HG02623 (cell line): ENCODE measurements around the gene PTGR1.
"Not testable (repeated sequence)": the region's sequence is repeated elsewhere in the genome, so short reads cannot be mapped to it uniquely, and the experiment has no call there.

Source experiments
- ATAC-seq: cut with Tn5 transposase; IDR thresholded peaks from one replicate; pipeline ENCODE4 v1.9.1; 2021; ENCODE audit warnings: moderate library complexity; ENCODE audit not compliant: unreplicated experiment

PTGR1 gene

GRCh38 chr9:111615928-111616327, 16.5 kb upstream of the PTGR1 start:
- ATAC-seq = no peak

GRCh38 chr9:111613436-111614040, 14.1 kb upstream of the PTGR1 start:
- no peak for ATAC-seq

GRCh38 chr9:111610845-111611244, 11.4 kb upstream of the PTGR1 start:
- no peak for ATAC-seq

- ATAC-seq = no peak
These were observed 10.7 kb upstream of the PTGR1 start for GRCh38 chr9:111610149-111610548.

- ATAC-seq = no peak
These were observed 5.7 kb upstream of the PTGR1 start for GRCh38 chr9:111605041-111605559.

GRCh38 chr9:111604054-111604615, 4.7 kb upstream of the PTGR1 start:
- no peak for ATAC-seq

- ATAC-seq = no peak
These were observed 3.6 kb upstream of the PTGR1 start for GRCh38 chr9:111603041-111603440.

GRCh38 chr9:111601237-111602018, 2.0 kb upstream of the PTGR1 start:
- no peak for ATAC-seq

- ATAC-seq = no peak
These were observed 502 bp upstream of the PTGR1 start for GRCh38 chr9:111599955-111600343.

GRCh38 chr9:111598733-111599091, 735 bp downstream of the PTGR1 start:
- ATAC-seq = no peak

GRCh38 chr9:111597852-111598732, 1.4 kb downstream of the PTGR1 start:
- ATAC-seq = no peak

GRCh38 chr9:111588846-111589245, 10.6 kb downstream of the PTGR1 start:
- ATAC-seq = no peak

- ATAC-seq = no peak
These were observed 13.1 kb downstream of the PTGR1 start for GRCh38 chr9:111586378-111586777.

- ATAC-seq = no peak
These were observed 16.6 kb downstream of the PTGR1 start for GRCh38 chr9:111582888-111583287.

GRCh38 chr9:111572950-111573604, 26.4 kb downstream of the PTGR1 start:
- no peak for ATAC-seq

- ATAC-seq = not testable (repeated sequence)
These were observed 31.3 kb downstream of the PTGR1 start for GRCh38 chr9:111568127-111568526.

GRCh38 chr9:111566234-111566633, 33.2 kb downstream of the PTGR1 start:
- ATAC-seq = no peak

GRCh38 chr9:111561165-111561719, 38.2 kb downstream of the PTGR1 start:
- no peak for ATAC-seq

- ATAC-seq = no peak
These were observed 40.3 kb downstream of the PTGR1 start for GRCh38 chr9:111559000-111559610.

- not testable (repeated sequence) for ATAC-seq
These were observed 44.0 kb downstream of the PTGR1 start for GRCh38 chr9:111555425-111555824.
